ENCODE measurements around the gene SAPCD2.

The SAPCD2 gene

DNA sequence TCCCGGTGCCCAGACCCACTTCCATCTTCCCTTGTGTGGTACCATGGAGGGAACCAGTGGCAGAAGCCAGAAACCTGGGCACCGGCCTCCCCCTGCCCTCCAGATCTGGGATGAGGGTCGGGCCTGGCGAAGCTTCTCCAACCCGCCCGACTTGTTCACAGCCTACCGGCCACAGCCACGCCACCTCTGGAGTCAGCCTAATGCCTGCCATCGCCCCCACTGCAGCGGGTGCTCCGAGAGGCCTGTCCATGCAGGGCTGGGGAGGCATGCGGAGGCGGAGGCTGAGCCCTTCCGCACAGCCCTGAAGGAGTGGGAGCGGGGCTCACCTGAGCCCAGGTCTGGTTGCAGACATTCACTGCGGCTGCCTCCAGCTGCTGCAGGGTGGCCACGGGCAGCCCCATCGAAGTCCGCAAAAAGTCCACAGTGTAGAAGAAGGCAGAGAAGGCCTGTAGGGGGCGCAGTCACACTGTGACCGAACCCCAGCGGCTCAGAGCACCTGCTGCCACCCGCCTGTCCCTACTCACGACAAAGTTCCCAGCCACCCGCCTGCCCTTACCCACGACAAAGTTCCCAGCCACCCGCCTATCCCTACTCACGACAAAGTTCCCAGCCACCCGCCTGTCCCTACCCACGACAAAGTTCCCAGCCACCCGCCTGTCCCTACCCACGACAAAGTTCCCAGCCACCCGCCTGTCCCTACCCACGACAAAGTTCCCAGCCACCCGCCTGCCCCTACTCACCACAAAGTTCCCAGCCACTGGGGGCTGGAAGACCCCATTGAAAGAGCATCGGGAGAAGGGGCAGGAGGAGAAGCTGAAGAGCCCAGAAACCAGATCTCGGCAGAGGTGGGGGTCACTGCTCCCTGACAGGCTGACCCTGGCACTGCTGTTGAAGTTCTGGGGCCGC is 20.6 kb downstream of the SAPCD2 start:
- no peak for DNase-seq (ENCODE audit: low read depth)
- TF ChIP-seq, protein P1, sequence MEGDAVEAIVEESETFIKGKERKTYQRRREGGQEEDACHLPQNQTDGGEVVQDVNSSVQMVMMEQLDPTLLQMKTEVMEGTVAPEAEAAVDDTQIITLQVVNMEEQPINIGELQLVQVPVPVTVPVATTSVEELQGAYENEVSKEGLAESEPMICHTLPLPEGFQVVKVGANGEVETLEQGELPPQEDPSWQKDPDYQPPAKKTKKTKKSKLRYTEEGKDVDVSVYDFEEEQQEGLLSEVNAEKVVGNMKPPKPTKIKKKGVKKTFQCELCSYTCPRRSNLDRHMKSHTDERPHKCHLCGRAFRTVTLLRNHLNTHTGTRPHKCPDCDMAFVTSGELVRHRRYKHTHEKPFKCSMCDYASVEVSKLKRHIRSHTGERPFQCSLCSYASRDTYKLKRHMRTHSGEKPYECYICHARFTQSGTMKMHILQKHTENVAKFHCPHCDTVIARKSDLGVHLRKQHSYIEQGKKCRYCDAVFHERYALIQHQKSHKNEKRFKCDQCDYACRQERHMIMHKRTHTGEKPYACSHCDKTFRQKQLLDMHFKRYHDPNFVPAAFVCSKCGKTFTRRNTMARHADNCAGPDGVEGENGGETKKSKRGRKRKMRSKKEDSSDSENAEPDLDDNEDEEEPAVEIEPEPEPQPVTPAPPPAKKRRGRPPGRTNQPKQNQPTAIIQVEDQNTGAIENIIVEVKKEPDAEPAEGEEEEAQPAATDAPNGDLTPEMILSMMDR (IDR thresholded peaks at IDR 0.05; ENCODE audit: control insufficient read depth, extremely low read depth, insufficient read depth) = peak; percentile 46
- no peak overlapping the region for H3K4me3 ChIP-seq (ENCODE audit: low read depth, low read length)

DNA sequence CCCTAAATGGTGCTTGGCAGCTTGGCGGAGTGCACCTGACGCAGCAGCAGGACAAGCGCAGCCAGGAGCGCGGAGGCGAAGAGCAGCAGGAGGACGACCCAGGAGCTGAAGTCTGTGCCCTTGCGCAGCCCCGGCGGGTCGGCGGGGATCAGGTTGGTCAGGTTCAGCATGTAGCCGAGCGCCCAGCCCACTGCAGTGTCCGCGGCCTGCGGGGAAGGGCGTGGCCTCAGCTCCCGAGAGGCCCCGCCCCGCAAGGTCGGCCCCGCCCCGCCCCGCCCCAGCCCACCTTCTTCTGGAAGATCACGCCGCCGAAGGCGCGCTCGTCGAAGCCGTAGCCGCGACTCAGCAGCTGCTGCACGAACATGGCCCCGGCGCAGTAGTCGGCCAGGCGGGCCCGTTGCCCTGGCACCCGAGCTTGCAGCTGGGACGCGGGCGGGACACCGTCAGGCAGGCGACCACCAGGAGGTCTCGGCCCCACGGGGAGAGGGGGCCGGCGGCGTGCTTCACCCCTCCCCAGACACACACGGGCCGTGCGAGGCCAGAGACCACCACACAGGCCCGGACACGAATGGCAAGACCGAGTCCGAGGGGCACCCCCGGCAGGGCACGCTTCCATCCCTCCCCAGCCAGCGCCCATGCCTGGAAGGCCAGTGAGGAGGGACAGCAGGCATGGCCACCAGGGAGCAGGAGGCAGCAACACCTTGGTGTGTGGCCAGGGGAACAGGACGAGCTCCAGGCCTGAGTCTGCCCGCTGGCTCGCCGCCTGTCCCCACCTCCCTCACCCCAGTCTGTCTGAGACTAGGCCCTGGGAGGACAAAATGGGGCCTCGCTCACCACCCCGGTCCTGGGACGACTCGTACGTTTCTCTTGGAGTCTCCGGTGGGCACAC is 21.5 kb downstream of the SAPCD2 start:
- no peak overlapping the region for H3K4me3 ChIP-seq (ENCODE audit: low read depth, low read length)
- no peak for DNase-seq (ENCODE audit: low read depth)
- TF ChIP-seq, protein P1 (IDR thresholded peaks at IDR 0.05; ENCODE audit: control insufficient read depth, extremely low read depth, insufficient read depth) = no peak

DNA sequence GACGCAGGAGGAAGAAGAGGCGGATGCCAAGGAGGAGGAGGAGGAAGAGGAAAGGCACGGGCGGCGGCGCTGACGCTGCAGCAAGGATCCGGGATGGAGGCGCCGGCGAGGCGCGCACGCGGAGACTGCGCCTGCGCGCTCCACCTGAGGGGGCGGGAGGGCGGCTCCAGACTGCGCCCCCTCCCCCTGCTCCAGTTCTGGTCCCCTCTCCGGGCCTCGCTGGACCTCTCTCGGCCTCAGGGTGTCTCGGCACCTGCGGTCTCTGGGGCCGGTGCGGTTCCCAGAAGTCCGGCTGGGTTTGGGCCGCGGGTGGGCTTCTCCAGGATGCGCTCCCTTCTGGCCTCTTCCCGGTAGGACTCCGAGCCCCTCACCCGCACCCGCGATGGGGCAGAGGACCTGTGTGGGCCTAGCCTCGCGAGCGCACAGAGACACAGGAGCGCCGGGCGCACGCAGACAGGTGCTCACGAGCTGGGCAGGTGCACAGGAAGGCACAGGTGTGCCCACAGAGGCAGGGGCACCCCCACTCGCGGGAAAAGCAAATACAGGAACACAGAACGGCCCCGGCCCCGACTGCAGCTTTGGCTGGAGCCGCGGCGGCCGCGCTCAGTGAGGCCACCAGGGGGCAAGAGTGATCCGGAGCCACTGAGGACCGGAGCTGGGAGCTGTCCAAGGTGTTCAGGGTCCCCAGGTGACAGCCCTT is 24.1 kb downstream of the SAPCD2 start, which contains the start of gene NPDC1:
Gene NPDC1, minus strand, starts transcription at position 90 of the 700 bp plus-strand sequence. CDS start 188 bp downstream, outside the sequence.
- peak within 1 kb of the TSS; percentile 90 for H3K4me3 ChIP-seq (ENCODE audit: low read depth, low read length)
- peak; percentile 69 for DNase-seq (ENCODE audit: low read depth)
- TF ChIP-seq, protein P1 (IDR thresholded peaks at IDR 0.05; ENCODE audit: control insufficient read depth, extremely low read depth, insufficient read depth) = peak; percentile 90

DNA sequence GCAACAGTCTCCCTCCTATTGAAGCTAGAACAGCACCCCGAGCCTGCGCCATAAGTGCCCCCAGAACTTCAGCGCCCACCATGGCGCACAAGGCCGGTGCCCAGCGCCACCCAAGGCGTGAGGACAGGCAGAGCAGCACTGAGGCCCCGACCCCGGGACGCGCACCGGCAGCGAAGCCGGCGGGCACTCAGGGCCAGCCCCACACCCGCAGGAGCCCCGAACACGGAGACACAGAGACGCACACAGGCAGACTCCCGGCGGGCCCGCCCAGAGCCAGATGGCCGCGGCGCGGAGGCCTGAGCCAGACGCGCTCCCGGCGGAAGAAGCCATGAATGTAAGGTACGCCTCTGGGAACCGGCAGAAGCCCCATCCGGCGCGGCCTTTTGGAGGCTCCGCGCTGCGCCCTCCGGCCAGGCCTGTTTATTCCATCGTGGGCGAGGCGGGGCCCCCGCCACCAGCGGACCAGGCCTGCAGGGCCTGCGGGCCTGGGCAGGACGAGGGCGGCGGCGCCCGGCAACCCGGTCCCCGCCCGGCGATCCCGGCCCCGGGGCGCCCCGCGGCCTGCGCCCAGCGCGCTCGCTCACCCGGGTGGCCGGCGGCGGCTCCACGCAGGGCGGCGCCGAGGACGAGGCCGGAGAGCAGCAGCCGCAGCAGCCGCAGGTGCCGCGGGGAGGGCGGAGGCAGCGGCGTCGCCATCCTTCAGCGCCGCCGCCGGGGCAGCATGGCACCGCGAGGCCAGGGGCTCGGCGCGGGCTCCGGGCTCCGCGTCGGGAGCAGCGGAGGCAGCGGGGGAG is 24.9 kb downstream of the SAPCD2 start:
- TF ChIP-seq, protein P1 (IDR thresholded peaks at IDR 0.05; ENCODE audit: control insufficient read depth, extremely low read depth, insufficient read depth) = no peak
- H3K4me3 ChIP-seq (ENCODE audit: low read depth, low read length) = peak overlapping the region; percentile 90
- no peak for DNase-seq (ENCODE audit: low read depth)

DNA sequence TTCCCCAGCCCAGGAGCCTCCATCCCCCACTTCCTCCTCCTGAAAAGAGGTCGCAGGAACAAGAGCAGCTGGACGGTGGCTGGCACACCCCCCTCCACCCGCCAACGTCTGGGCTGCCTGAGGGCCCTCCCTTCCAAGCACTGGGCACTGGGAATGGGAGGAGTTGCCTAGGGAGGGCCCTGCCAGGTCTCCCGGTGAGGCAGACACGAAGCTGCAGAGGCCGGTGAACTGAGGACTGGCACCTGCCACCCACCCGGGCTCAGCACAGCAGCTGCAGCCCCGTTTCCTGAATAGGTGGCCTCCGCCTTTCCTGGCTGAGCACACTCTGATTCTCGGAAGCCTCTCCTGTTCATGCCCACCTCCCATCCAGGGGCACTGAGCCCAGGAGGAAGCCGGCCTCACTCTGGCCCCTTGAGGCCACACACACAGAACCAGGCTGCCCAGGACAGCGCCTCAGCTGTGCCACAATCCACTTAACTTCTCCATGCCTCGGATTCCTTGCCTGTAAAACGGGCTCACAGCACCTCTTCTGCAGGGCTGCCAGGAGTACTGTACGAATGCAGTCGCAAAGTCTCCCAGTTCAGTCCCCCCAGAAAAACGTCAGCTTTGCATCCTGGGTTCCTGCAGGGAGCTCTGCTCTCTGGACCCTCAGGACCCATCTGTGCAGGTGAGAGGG is 25.7 kb downstream of the SAPCD2 start:
- TF ChIP-seq, protein P1 (IDR thresholded peaks at IDR 0.05; ENCODE audit: control insufficient read depth, extremely low read depth, insufficient read depth) = no peak
- peak overlapping the region; percentile 90 for H3K4me3 ChIP-seq (ENCODE audit: low read depth, low read length)
- DNase-seq (ENCODE audit: low read depth) = no peak
